Subcutaneous abdominal adipose tissue (tissue), 5 donors: ENCODE measurements around the gene SERTAD3.
"Not testable (repeated sequence)": the region's sequence is repeated elsewhere in the genome, so short reads cannot be mapped to it uniquely, and the experiment has no call there.

Experiments used
- H3K27ac ChIP-seq: one replicate; pipeline ENCODE4 v1.7.0; 2013; ENCODE audit warnings: low read depth, mild to moderate bottlenecking, inconsistent platforms, low read length, moderate library complexity
- H3K27me3 ChIP-seq, 5 donors: one replicate each; pipeline ENCODE4 v1.7.0; 2013; ENCODE audit warnings: low read length in 5 of 5, inconsistent platforms in 1 of 5; ENCODE audit not compliant: control insufficient read depth in 5 of 5, insufficient read depth in 4 of 5
- H3K36me3 ChIP-seq, 5 donors: one replicate each; pipeline ENCODE4 v1.7.0; 2013; ENCODE audit warnings: low read length in 5 of 5; ENCODE audit not compliant: control insufficient read depth in 5 of 5, insufficient read depth in 5 of 5
- H3K4me1 ChIP-seq, 5 donors: one replicate each; pipeline ENCODE4 v1.7.0; 2013; ENCODE audit warnings: low read length in 5 of 5, mild to moderate bottlenecking in 3 of 5, moderate library complexity in 1 of 5; ENCODE audit not compliant: control insufficient read depth in 5 of 5, insufficient read depth in 5 of 5
- H3K4me3 ChIP-seq, 5 donors: one replicate each; pipeline ENCODE4 v1.7.0; 2013; ENCODE audit warnings: low read length in 5 of 5, low read depth in 1 of 5
- H3K9ac ChIP-seq, 5 donors: one replicate each; pipeline ENCODE4 v1.7.0; 2013; ENCODE audit warnings: low read length in 5 of 5, mild to moderate bottlenecking in 4 of 5, moderate library complexity in 3 of 5
- H3K9me3 ChIP-seq, 5 donors: one replicate each; pipeline ENCODE4 v1.7.0; 2013; ENCODE audit warnings: low read length in 5 of 5; ENCODE audit not compliant: control insufficient read depth in 5 of 5
- donor health status: healthy.
- donor health status: healthy.
- donor health status: healthy.
- donor health status: healthy.
- donor health status: healthy.

The SERTAD3 gene, protein sequence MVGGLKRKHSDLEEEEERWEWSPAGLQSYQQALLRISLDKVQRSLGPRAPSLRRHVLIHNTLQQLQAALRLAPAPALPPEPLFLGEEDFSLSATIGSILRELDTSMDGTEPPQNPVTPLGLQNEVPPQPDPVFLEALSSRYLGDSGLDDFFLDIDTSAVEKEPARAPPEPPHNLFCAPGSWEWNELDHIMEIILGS

DNA sequence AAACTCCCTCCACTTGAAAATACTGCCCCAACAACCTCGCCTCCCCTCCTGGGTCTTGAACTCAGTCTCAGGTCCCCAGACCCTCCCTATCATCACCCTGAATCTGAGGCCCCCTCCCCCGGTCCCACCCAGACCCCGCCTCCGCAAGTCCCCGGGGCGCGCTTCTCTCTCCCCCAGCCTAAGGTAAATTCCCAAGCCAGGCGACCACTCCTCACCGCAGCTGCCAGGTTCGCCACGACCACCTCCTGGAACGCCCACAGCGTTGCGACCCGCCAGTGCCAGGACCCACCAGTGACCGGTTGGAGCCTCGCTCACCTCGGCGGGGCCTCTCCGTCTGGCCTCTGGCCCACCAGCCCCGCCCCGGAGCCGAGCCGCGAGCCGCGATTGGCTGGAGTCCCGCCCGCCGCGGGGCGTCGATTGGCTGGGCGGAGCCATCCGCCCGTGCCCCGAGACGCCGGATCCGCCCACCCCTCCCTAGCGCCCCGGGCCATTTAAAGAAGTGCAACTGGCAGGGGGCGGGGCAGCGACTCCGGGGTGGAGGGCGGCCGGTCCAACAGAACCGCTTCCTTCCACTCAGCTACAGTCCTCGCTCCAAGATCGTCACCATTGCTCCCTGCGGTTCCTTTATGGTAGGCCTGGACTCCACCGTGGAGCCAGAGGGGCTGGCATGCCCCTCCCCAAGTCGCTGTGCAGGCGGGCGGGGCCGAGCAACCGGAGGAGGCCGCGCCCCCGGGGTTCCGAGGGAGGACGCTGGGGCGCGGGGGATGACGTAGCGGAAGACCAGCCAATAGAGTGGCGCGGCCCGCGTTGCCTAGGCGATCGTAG, at the start of gene SERTAD3:
Gene SERTAD3, minus strand, starts transcription at position 336 of the 825 bp plus-strand sequence. CDS start 2,255 bp downstream, outside the sequence.
- H3K4me1 ChIP-seq = peaks cover 9 to 28% (median 23%) of the 10 kb centered on the region in 5 donors
- no peaks in the 10 kb centered on the region for H3K9me3 ChIP-seq
- peak within 1 kb of the TSS; percentile 94 to 100 (median 99) for H3K4me3 ChIP-seq
- peak within 1 kb of the TSS; percentile 97 to 99 (median 99) for H3K9ac ChIP-seq
- peaks cover 0 to 48% (median 35%) of the 10 kb centered on the region in 5 donors for H3K36me3 ChIP-seq
- H3K27me3 ChIP-seq = no peaks in the 10 kb centered on the region
- peak within 1 kb of the TSS; percentile 99 for H3K27ac ChIP-seq

DNA sequence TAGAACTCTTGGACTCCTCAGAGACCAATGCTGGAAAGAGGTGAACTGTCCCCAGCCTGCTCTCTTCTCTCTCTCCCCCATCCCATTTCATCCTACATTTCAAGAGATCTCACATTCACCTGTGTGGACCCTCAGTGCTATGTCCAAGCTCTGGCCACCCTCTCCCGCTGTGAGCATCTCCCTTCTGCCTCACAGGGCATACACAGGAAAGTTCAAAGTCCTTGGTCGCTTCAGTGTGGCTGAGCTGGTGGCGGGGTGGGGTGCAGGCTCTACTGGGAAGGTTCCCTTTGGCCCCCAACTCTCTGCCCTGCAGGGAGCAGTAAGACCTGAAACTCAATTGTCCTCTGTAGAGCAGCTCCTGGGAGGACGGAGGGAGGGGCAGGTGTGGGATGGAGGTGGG, 49.6 kb upstream of the SERTAD3 start:
- Histone ChIP-seq H3K4me1 (peaks cover 0 to 7% (median 0%) of the 10 kb centered on the region in 5 donors), H3K36me3 (peaks cover 0 to 13% (median 3%) of the 10 kb centered on the region in 5 donors), H3K27me3 (no peaks in the 10 kb centered on the region), H3K4me3 (no peak overlapping the region), H3K9me3 (no peaks in the 10 kb centered on the region), H3K27ac (no peak overlapping the region), H3K9ac (no peak overlapping the region)

DNA sequence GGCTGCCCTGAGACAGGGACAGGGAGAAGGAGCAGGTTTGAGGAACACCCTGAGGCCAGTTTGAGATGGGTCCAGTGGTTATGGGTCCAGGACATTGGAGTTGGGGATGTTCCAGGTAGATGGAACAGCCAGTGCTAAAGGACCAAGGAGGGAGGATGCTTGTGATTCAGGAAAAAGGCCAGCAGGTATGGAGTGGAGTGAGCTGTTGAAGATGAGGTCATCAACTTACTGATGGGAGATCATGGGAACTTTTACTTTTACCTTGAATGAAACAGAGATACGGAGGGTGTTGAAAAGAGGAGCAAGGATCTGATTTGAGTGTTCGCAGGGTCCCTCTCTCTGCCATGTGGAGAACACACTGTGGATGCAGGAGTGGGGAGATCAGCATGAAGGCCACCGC, 48.1 kb upstream of the SERTAD3 start:
- H3K4me3 ChIP-seq = no peak overlapping the region
- no peak overlapping the region for H3K9ac ChIP-seq
- no peaks in the 10 kb centered on the region for H3K9me3 ChIP-seq
- no peak overlapping the region for H3K27ac ChIP-seq
- H3K4me1 ChIP-seq = peaks cover 0 to 18% (median 10%) of the 10 kb centered on the region in 5 donors
- no peaks in the 10 kb centered on the region for H3K27me3 ChIP-seq
- H3K36me3 ChIP-seq = peaks cover 0 to 10% (median 3%) of the 10 kb centered on the region in 5 donors

DNA sequence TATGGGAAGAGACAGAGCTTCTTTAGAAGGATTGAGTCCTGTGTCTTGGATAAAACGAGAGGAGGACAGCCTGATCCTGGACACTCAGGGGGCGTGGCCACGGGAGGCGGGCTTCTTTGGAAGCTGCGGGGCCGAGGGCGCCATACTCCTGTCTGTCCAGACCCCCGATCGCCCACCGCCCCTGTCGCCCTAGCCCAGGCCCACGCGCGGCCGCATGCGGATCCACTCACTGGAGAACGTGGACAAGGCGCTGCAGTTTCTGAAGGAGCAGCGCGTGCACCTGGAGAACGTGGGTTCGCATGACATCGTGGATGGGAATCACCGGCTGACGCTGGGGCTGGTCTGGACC, 45.7 kb upstream of the SERTAD3 start:
- H3K4me1 ChIP-seq = peaks cover 0 to 18% (median 10%) of the 10 kb centered on the region in 5 donors

DNA sequence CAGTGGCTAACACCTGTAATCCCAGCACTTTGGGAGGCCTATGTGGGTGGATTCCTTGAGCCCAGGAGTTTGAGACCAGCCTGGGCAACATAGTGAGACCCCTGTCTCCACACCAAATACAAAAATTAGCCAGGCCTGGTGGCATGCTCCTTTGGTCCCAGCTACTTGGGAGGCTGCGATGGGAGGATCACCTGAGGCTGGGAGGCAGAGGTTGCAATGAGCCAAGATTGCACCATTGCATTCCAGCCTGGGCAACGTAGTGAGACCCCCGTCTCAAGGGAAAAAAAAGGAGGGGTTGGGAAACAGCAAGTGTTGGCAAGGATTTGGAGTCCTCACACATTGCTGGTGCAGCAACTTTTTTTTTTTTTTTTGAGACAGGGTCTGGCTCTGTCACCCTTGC, 41.9 kb upstream of the SERTAD3 start:
- no peaks in the 10 kb centered on the region for H3K9me3 ChIP-seq
- peaks cover 0 to 18% (median 10%) of the 10 kb centered on the region in 5 donors for H3K4me1 ChIP-seq
- no peaks in the 10 kb centered on the region for H3K27me3 ChIP-seq
- no peak overlapping the region for H3K9ac ChIP-seq
- no peak overlapping the region for H3K27ac ChIP-seq
- H3K36me3 ChIP-seq = no peaks in the 10 kb centered on the region
- H3K4me3 ChIP-seq = no peak overlapping the region

More for the DNA sequence above, 45.7 kb upstream of the SERTAD3 start:
- H3K27me3 ChIP-seq = no peaks in the 10 kb centered on the region
- no peak overlapping the region for H3K27ac ChIP-seq
- no peaks in the 10 kb centered on the region for H3K9me3 ChIP-seq
- H3K4me3 ChIP-seq = no peak overlapping the region
- H3K9ac ChIP-seq = peak overlapping the region in 1 of 5 donors; percentile 17
- H3K36me3 ChIP-seq = peaks cover 0 to 6% (median 0%) of the 10 kb centered on the region in 5 donors

DNA sequence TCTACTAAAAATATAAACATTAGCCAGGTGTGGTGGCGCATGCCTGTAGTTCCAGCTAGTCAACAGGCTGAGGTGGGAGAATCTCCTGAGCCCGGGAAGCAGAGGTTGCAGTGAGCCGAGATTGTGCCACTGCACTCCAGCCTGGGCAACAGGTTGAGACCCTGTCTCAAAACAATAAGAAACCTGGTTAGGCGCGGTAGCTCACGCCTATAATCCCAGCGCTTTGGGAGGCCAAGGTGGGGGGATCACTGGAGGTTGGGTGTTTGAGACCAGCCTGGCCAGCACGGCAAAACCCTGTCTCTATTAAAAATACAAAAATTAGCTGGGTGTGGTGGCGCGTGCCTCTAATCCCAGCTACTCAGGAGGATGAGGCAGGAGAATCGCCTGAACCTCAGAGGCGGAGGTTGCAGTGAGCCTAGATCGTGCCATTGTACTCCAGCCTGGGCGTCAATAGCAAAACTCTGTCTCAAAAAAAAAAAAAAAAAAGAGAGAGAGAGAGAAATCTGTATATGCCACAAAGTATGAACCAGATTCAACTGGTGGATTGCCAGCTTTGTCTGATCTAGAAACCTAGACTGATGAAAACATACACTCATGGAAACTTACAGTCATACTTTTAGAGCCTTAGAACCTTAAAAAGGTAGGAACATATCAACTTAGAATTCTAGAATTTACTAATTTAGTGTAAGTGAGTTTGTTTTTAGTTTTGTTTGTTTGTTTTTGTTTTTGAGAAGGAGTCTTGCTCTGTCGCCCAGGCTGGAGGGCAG, 31.9 kb upstream of the SERTAD3 start:
- H3K4me1 ChIP-seq, H3K9ac ChIP-seq, H3K9me3 ChIP-seq, H3K36me3 ChIP-seq, H3K27ac ChIP-seq, H3K4me3 ChIP-seq, H3K27me3 ChIP-seq: not testable (repeated sequence)

DNA sequence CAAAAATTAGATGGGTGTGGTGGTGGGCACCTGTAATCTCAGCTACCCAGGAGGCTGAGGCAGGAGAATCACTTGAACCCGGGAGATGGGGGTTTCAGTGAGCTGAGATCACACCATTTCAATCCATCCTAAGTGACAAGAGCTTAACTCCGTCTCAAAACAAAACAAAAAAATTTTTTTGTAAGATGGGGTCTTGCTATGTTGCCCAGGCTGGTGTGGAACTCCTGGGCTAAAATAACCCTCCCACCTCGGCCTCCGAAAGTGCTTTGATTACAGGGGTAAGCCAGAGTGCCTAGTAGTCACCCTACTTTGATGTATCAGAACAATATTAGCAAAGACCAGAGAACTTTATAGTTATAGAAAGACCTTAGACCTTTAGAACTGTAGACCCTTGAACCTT, 30.6 kb upstream of the SERTAD3 start:
- Histone ChIP-seq H3K4me3 (no peak overlapping the region), H3K9me3 (no peaks in the 10 kb centered on the region), H3K9ac (no peak overlapping the region), H3K27ac (no peak overlapping the region), H3K4me1 (no peaks in the 10 kb centered on the region), H3K27me3 (no peaks in the 10 kb centered on the region), H3K36me3 (no peaks in the 10 kb centered on the region)

DNA sequence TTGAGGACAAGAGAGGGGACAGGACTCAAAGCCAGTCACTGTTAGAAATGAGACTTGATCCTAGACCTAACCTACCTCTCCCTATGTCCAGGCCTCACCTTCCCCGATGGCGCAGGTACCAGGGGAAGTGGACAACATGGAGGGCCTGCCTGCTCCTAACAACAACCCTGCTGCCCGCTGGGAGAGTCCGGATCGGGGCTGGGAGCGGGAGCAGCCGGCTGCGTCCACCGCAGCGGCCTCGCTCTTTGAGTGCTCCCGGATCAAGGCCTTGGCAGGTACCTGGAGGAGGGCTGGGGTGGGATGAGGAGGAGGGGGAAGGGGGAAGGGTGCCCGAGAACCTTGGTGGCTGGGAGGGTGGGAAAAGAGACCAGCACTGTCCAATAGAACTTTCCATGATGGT, 28.4 kb upstream of the SERTAD3 start:
- H3K4me1 ChIP-seq = peaks cover 0 to 6% (median 1%) of the 10 kb centered on the region in 5 donors
- H3K9ac ChIP-seq = no peak overlapping the region
- no peak overlapping the region for H3K27ac ChIP-seq
- H3K4me3 ChIP-seq = no peak overlapping the region
- no peaks in the 10 kb centered on the region for H3K27me3 ChIP-seq
- no peaks in the 10 kb centered on the region for H3K9me3 ChIP-seq
- no peaks in the 10 kb centered on the region for H3K36me3 ChIP-seq

DNA sequence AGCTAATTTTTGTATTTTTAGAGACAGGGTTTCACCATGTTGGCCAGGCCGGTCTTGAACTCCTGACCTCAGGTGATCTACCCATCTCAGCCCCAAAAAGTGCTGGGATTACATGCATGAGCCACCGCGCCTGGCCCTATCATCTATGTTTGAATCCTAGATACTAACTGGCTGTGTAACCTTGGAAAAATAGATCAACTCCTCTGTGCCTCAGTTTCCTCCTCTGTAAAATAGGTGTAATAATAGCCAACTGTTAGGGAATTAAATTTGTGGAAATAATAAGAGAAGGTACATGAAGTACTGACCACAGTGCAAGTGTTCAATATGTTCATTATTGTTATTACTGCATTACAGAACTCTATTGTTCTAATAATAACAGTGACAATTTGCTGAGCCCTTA, 27.0 kb upstream of the SERTAD3 start:
- no peak overlapping the region for H3K27ac ChIP-seq
- peaks cover 5 to 19% (median 13%) of the 10 kb centered on the region in 5 donors for H3K4me1 ChIP-seq
- H3K4me3 ChIP-seq = no peak overlapping the region
- no peaks in the 10 kb centered on the region for H3K36me3 ChIP-seq
- no peaks in the 10 kb centered on the region for H3K27me3 ChIP-seq
- H3K9ac ChIP-seq = no peak overlapping the region
- no peaks in the 10 kb centered on the region for H3K9me3 ChIP-seq

DNA sequence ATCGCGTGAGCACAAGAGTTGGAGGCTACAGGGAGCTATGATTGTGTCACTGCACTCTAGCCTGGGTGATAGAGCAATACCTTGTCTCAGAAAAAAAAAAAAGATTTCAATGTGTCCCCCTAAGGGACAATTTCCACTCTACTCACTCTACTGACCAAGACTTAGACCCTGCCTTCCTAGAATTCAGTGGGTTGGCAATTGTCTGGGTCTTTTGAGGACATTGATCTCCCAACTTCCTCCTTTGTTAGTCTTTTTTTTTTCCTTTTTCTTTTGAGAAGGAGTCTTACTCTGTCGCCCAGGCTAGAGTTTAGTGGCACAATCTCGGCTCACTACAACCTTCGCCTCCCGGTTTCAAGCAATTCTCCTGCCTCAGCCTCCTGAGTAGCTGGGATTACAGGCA, 24.9 kb upstream of the SERTAD3 start:
- Histone ChIP-seq H3K27ac (no peak overlapping the region), H3K27me3 (no peaks in the 10 kb centered on the region)

More for the DNA sequence above, 24.9 kb upstream of the SERTAD3 start:
- Histone ChIP-seq H3K9ac (no peak overlapping the region), H3K36me3 (no peaks in the 10 kb centered on the region), H3K9me3 (no peaks in the 10 kb centered on the region), H3K4me1 (peaks cover 10 to 37% (median 29%) of the 10 kb centered on the region in 5 donors), H3K4me3 (no peak overlapping the region)
